H1 (cell line): ENCODE measurements around the gene MSANTD4. TPM values are rescaled to one million over a fixed set of nuclear protein-coding genes. Genes with fewer than 3 reads are reported as not detected.

Source experiments
- BCL11A ChIP-seq, 2 experiments: IDR thresholded peaks; one replicate each; pipeline ENCODE4 v1.6.1; 2011; ENCODE audit warnings: low read depth in 2 of 2, low read length in 2 of 2, mild to moderate bottlenecking in 2 of 2
- CBX5 ChIP-seq: fragments of 300-800, 300-1000 bp; sonication (generic); IDR thresholded peaks from 2 replicates; pipeline ENCODE4 v1.7.1; 2016; ENCODE audit warnings: antibody characterized with exemption, low read length, low read depth
- CHD2 ChIP-seq: IDR thresholded peaks from 2 replicates; pipeline ENCODE4 v1.6.1; 2012; ENCODE audit warnings: low read length, improper control_type of control experiment
- JUN ChIP-seq: IDR thresholded peaks from 2 replicates; pipeline ENCODE4 v1.6.1; 2011; ENCODE audit warnings: low read depth, mild to moderate bottlenecking, improper control_type of control experiment, low read length
- KDM1A ChIP-seq: fragments of 200-600, 300-600 bp; sonication (generic); IDR thresholded peaks from 2 replicates; pipeline ENCODE4 v1.7.1; 2016; ENCODE audit warnings: mild to moderate bottlenecking, low read length, borderline replicate concordance
- KDM5A ChIP-seq: fragments of 200-600 bp; IDR thresholded peaks from 2 replicates; pipeline ENCODE4 v1.7.1; 2012; ENCODE audit warnings: mild to moderate bottlenecking, low read length, inconsistent platforms, mixed read lengths
- MAFK ChIP-seq: IDR thresholded peaks from 2 replicates; pipeline ENCODE4 v1.6.1; 2012; ENCODE audit warnings: low read depth, mild to moderate bottlenecking, improper control_type of control experiment, low read length
- NRF1 ChIP-seq: IDR thresholded peaks from 2 replicates; pipeline ENCODE4 v1.6.1; 2011; ENCODE audit warnings: mild to moderate bottlenecking, low read depth, low read length, improper control_type of control experiment
- PHF8 ChIP-seq: fragments of 200-600 bp; sonication (generic); conservative IDR thresholded peaks from 2 replicates; pipeline ENCODE4 v1.7.1; 2012; ENCODE audit warnings: low read depth, mild to moderate bottlenecking, inconsistent platforms, low read length, moderate library complexity
- POLR2A ChIP-seq, 2 experiments: IDR thresholded peaks; 1 replicate in 1 of 2; 2 replicates in 1 of 2; pipeline ENCODE4 v1.6.1; 2011; ENCODE audit warnings: low read depth in 2 of 2, low read length in 2 of 2, mild to moderate bottlenecking in 2 of 2; ENCODE audit errors: control extremely low read depth in 1 of 2
- POLR2AphosphoS5 ChIP-seq: IDR thresholded peaks from 2 replicates; pipeline ENCODE4 v1.6.1; 2011; ENCODE audit warnings: low read depth, low read length
- POU5F1 ChIP-seq: IDR thresholded peaks from 2 replicates; pipeline ENCODE4 v1.6.1; 2011; ENCODE audit warnings: low read depth, mild to moderate bottlenecking, low read length, moderate library complexity
- RAD21 ChIP-seq, 2 experiments: IDR thresholded peaks in 1 of 2; conservative IDR thresholded peaks in 1 of 2; 2 replicates each; pipeline ENCODE4 v1.6.1; 2011; ENCODE audit warnings: low read depth in 2 of 2, low read length in 2 of 2, improper control_type of control experiment in 1 of 2, inconsistent platforms in 1 of 2, mild to moderate bottlenecking in 1 of 2, moderate library complexity in 1 of 2
- RXRA ChIP-seq: IDR thresholded peaks from 2 replicates; pipeline ENCODE4 v1.6.1; 2011; ENCODE audit warnings: low read depth, mild to moderate bottlenecking, low read length, moderate library complexity; ENCODE audit not compliant: insufficient read depth
- SAP30 ChIP-seq: fragments of 300-600 bp; sonication (generic); IDR thresholded peaks from 2 replicates; pipeline ENCODE4 v1.7.1; 2012; ENCODE audit warnings: low read length, moderate library complexity, mild to moderate bottlenecking, inconsistent platforms; ENCODE audit not compliant: insufficient read depth, insufficient replicate concordance
- SIN3A ChIP-seq, 2 experiments: IDR thresholded peaks in 1 of 2; conservative IDR thresholded peaks in 1 of 2; 2 replicates each; pipeline ENCODE4 v1.6.1; 2011 to 2012; ENCODE audit warnings: low read length in 2 of 2, improper control_type of control experiment in 1 of 2, low read depth in 1 of 2, mild to moderate bottlenecking in 1 of 2
- SRF ChIP-seq: IDR thresholded peaks from 2 replicates; pipeline ENCODE4 v1.6.1; 2011; ENCODE audit warnings: mild to moderate bottlenecking, low read depth, low read length, moderate library complexity
- SUZ12 ChIP-seq: fragments of 200-600 bp; sonication (generic); IDR thresholded peaks from 2 replicates; pipeline ENCODE4 v1.6.1; 2012; ENCODE audit warnings: mild to moderate bottlenecking, inconsistent platforms, low read length, moderate library complexity, mixed read lengths
- TAF7 ChIP-seq: optimal IDR thresholded peaks from 2 replicates; pipeline ENCODE3; 2011; ENCODE audit warnings: low read depth, mild to moderate bottlenecking, inconsistent platforms, low read length, moderate library complexity, borderline replicate concordance
- TCF12 ChIP-seq: IDR thresholded peaks from 2 replicates; pipeline ENCODE4 v1.6.1; 2011; ENCODE audit warnings: low read depth, mild to moderate bottlenecking, low read length
- TEAD4 ChIP-seq: IDR thresholded peaks from 2 replicates; pipeline ENCODE4 v1.6.1; 2012; ENCODE audit warnings: low read depth, low read length, inconsistent platforms, mixed read lengths
- USF2 ChIP-seq: IDR thresholded peaks from 2 replicates; pipeline ENCODE4 v1.6.1; 2011; ENCODE audit warnings: low read length, improper control_type of control experiment
- YY1 ChIP-seq: IDR thresholded peaks from 2 replicates; pipeline ENCODE4 v1.6.1; 2011; ENCODE audit warnings: low read depth, mild to moderate bottlenecking, low read length
- polyA plus RNA-seq, 7 experiments: library from polyadenylated mRNA; depleted of rRNA in 3 of 7; stranded (reverse) in 5 of 7; unstranded in 2 of 7; fragments of >200 nt in 5 of 7; fragments of 200-250 nt in 2 of 7; gene quantifications; 1 replicate in 5 of 7; 2 replicates in 1 of 7; 4 replicates in 1 of 7; pipeline versions ENCODE4 v1.2.1 to v1.2.3, GENCODE V29; 2011 to 2013; ENCODE audit warnings: missing spikeins in 2 of 7, mixed read lengths in 2 of 7
- total RNA-seq: library from RNA; stranded (reverse); fragmentation: NEBNext Ultra II Directional; extraction: Animal tissue kit (Norgen Biotek cat#: 25700); gene quantifications from 2 replicates; pipeline ENCODE4 v1.2.1, GENCODE V29; 2021

The MSANTD4 gene
- total and polyA plus RNA-seq, 2 of the 8 experiments (the other 6 are each of a cell fraction or from before 2014, with no cell fraction given) = 5.1 to 21.9 TPM

GRCh38 chr11:106021967-106022794 is at the start of gene MSANTD4 (continued):
- TF ChIP-seq NRF1 (no peak), SRF (no peak), SUZ12 (no peak), SIN3A (conservative IDR thresholded peaks at IDR 0.05 in 1 of 2, IDR thresholded peaks at IDR 0.05 in 1 of 2; ENCODE audit: low read depth in 1 of 2, low read length in 2 of 2) (no peak), POLR2A (IDR thresholded peaks at IDR 0.05; ENCODE audit: control extremely low read depth in 1 of 2, low read depth in 2 of 2, low read length in 2 of 2) (peak in 1 of 2 experiments; percentile 68; a peak in 2 of 3 replicates), TAF7 (peak; percentile 51), POU5F1 (no peak), YY1 (no peak; the same call in 1 of the 2 replicates), TCF12 (0 out of 2 replicates have a peak, but pooled peaks have one; percentile 6), MAFK (no peak), CBX5 (no peak), KDM1A (no peak), CHD2 (peak; percentile 92), PHF8 (peak; percentile 71), TEAD4 (peak; percentile 98), POLR2AphosphoS5 (peak; percentile 59), RAD21 (IDR thresholded peaks at IDR 0.05 in 1 of 2, conservative IDR thresholded peaks at IDR 0.05 in 1 of 2; ENCODE audit: low read depth in 2 of 2, low read length in 2 of 2) (no peak), USF2 (peak; percentile 38), JUN (0 out of 2 replicates have a peak, but pooled peaks have one; percentile 17), BCL11A (IDR thresholded peaks at IDR 0.05; ENCODE audit: low read depth in 2 of 2, low read length in 2 of 2) (no peak), RXRA (no peak), SAP30 (no peak), KDM5A (no peak)
